GM19240 (cell line): ENCODE results near the gene GTF2A2.

Experiments used
- DNase-seq: peaks from one replicate; pipeline ENCODE4 v3.0.0; 2011; ENCODE audit warnings: low spot score; ENCODE audit not compliant: insufficient read length

The GTF2A2 gene

GRCh38 chr15:59609730-59610712, 47.3 kb downstream of the GTF2A2 start:
- DNase-seq: no peak

DNA sequence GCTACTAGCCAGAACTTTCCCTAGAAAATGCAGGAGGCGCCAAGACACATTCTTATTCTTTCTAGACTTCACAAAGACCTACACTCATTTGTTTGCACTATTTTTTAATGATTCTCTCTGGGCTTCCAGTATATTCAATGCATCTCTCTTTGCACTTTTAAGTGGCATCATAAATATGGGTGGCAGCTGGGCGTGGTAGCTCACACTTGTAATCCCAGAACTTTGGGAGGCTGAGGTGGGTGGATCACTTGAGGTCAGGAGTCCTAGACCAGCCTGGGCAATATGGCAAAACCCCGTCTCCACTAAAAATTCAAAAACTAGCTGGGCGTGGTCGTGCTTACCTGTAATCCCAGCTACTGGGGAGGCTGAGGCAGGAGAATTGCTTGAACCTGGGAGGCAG, 51.3 kb downstream of the GTF2A2 start:
- no peak for DNase-seq

- DNase-seq: no peak
These were observed 58.9 kb downstream of the GTF2A2 start for GRCh38 chr15:59598461-59598860.

DNA sequence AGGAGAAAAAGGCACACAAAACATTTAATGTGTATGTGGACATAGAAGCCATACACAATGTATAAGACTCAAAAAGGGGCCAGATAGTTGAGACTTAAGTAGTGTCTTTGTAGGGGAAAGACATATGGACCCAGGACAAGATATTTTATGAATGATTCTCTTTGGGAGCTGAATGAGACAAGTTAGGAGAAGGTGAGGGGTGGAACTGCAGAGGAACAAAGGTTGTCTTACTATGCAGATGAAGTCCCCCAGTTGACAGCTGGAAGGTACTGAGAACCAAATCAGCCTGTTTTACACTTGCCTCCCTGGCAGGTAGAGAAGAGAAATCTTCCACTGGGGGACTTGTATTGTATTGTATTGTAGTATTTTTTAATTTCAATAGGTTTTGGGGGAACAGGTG, 60.7 kb downstream of the GTF2A2 start:
- no peak for DNase-seq

DNA sequence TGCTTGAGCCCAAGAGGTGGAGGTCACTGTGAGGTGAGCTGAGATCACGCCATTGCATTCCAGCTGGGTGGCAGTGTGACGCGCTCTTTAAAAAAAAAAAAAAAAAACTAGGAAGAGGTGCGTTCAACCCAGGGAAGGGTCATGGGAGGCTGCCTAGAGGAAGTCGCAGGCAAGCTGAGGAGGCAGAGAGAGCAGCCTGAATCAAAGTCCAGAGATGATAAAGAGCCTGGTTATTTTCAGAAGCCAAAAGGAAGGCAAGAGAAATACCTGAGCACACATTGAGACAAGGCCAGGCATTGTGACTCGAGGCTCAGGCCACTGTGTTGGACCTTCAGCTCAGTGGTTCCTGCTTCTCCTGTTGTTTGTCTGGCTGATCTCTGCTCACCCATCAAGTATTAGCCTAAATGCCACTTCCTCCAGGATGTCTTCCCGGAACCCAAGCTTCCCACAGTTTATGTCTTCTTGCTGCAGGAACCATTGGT, 61.8 kb downstream of the GTF2A2 start:
- DNase-seq: no peak

DNA sequence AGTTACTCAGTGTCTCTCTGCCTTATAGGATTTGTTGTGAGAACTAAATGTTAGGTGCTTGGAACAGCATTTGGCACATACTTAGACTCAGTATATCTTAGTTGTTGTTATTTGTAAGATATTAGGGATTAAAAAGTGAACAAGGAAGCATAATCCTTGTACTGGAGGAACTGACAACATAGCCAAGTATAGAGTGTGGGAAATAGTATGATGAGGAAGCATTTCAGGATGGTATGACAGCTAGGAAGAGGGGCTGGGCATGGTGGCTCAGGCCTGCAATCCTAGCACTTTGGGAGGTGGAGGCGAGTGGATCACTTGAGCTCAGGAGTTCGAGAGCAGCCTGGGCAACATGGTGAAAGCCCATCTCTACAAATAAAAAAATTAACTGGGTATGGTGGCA, 62.3 kb downstream of the GTF2A2 start:
- DNase-seq: no peak

DNA sequence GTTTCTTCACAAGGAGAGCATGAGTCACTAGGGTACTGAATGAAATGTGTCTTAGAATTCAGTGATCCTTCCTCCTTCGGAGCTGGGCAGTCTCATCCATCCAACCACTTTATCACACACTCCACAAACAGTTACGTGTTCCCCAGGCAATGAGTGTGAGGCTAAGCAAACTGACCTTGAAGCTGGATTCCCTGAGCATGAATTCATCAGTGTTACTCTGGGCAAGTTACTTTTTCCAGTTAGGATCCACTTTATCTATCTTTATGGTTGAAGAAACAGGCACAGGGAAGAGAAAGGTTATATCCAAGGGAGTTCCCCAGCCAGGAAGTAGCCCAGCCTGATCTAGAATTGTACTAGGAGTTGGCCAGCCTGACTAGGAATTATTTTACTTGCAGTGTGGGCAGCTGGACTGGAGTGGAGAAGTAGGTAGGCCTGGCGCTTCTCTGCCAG, 62.8 kb downstream of the GTF2A2 start:
- no peak for DNase-seq

DNA sequence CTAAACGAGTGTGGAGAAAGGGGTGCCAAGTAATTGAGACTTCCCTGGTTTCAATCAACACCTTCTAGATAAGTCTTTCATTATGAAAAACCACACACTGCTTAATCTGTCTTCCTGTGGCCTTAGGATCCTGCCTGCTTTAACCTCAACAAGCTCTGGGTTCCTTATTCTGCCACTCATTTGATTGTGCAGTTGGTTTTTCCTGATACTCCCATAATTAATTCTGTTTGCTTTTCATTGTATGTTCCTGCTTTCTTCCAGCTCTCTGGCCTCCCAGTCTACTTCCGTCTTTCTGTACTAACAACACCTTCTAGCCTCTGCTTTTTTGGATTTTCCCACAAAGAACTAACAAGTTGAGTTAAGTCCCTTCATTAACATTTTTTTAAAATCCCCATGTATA, 66.0 kb downstream of the GTF2A2 start:
- no peak for DNase-seq

DNA sequence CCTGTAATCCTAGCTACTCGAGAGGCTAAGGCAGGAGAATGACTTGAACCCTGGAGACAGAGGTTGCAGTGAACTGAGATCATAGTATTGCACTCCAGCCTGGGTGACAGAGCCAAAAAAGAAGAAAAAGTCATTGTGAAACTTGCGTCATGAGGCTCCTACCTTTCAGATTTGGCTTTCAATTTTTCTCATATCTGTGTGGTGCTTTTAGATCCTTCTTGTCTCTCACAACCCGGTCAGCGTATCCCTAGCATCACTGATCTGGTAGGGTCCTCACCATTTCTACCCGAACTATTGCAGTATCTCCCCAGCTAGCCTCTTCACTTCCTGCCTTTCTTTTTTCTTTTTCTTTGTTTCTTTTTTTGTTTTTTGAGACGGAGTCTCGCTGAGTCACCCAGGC, 67.3 kb downstream of the GTF2A2 start:
- peak; percentile 23 for DNase-seq
